ENCODE data around the gene PDE11A.
"Not testable (repeated sequence)": the region's sequence is repeated elsewhere in the genome, so short reads cannot be mapped to it uniquely, and the experiment has no call there.

The PDE11A gene

DNA sequence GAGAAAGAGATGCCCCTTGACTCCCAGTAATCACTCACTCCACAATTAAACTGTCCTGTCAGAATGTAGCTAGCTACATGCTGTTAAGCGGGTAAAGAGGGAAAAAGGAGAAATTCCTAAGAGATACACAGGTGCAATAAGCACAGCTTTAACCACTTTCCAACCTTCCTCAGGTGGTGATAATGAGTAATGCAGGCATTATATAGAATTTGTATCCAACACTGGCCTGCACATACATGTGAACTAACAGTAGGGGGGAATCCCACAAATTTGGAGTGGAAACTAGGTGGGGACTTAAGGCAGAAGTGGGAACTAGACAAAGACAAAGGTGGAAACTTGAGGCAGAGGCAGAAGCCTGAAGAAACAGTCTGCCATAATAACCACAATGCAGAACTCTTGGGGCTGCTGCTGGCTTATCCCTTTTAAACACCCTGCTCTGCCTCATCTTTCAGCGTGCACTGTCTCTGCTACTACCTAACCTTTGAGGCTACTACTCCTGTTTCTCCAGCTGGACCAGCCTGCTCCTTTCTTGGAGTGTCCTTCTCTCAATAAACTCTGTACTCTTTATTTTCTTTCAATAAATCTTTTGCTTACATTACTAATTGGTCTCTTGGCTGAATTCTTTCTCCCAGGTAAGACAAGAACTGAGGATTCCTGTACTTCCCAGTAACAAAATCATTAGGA is 259.7 kb downstream of the PDE11A start:
- DNase-seq: no peak

DNA sequence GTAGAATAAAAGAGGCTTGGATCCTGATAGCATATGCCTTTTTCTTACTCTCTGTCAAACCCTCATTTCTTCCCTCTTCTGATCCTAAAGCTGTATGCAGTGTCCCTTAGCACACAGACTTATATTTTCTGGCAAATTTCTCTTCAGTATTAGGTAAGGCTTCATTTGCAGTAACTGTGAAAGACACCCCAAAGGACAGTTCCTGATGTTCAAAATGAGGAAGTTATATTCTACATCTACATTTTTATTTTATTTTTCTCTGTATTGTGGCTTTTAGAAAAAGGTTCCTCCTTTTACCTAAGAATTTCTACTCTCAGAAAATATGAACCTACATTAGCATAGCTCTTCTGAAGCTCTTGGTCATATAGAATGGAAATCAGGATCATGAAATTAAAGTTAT is 261.7 kb downstream of the PDE11A start:
- DNase-seq: no peak

DNA sequence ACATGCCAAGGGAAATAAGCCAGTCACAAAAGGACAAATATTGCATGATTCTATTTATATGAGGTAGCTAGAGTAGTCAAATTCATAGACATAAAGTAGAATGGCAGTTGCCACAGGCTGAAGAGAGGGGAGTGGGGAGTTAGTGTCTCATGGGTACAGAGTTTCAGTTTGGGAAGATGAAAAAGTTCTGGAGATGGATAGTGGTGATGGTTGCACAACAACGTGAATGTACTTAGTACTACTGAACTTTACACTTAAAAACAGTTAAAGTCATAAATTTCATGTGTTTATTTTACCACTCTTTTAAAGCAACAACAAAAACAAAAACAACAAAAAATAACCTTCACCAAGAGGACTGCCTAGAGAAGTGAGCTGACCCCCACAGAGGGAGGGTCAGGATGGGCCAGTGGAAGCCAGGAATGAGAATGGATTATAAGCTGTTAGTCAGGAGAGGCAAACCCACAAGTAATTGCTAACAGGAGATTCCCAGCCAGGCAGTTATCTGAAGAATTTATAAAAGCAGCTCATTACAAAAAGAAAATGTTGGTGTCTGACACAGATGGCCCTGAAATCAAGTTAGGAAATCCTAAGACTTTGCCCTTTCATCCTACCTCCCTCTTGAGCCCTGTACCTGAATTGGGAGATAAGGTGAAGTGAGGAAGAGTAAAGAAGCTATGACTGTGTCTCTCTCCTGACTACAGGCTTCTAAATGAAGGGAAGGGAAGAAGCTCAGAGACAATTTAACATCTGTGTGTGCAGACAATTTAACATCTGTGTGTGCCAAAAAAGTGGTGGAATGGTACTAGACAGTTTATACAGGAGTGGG is 263.4 kb downstream of the PDE11A start:
- DNase-seq: no peak

DNA sequence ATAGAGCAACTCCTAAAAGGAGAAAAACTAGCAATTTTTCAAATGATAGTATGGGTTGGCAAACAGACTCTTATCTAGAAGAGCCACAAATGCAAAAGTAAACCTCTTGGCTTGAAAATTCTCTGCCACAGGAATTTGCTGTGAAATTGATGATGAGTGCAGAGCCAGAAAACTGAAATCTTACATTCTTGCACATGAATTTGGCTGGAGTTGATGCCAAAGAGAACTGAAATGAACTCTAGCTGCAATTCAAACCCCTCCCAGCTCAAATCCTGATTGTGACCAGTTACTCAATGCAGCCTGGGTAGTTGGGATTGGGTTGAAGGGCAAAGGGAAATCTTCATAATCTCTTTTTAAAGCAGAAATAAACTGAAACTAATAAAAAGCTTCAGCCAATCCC is 266.6 kb downstream of the PDE11A start:
- DNase-seq: no peak

DNA sequence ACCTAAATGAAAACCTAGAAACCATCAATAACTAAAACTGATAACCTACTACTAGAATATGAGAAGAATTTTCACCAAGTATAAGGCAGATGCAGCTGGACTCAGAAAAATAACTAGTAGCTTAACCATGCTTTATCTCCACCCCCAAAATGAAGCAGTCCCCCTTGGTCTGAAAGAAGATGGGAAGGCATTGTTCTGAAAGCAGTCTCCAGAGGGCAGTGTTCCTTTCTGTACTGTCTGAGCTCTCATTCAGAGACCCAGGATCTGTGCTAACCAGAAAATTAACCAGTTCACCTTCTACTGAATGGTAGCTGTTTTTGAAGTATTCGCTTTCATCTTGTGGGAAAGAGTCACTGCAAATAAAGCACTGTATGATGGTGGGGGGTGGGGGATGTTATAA is 273.0 kb downstream of the PDE11A start:
- no peak for DNase-seq

DNA sequence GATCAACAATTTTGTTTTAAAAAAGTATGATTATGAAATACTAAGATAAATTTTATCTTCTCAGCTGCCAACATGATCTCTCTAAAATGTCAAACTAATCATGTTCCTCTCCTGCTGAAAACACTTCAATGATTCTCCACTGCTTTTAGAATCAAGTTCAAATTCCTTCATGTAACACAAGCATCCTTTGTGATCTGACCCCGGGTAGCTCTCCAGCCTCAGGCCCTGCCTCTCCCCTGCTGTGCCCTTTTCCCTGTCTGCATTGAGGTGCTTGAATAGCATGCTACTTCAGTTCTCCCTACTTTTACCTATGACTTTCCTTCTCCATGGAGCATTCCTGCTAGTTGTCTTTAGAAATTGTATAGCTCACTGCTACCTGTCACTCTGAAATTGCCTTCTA is 274.8 kb downstream of the PDE11A start:
- no peak for DNase-seq

DNA sequence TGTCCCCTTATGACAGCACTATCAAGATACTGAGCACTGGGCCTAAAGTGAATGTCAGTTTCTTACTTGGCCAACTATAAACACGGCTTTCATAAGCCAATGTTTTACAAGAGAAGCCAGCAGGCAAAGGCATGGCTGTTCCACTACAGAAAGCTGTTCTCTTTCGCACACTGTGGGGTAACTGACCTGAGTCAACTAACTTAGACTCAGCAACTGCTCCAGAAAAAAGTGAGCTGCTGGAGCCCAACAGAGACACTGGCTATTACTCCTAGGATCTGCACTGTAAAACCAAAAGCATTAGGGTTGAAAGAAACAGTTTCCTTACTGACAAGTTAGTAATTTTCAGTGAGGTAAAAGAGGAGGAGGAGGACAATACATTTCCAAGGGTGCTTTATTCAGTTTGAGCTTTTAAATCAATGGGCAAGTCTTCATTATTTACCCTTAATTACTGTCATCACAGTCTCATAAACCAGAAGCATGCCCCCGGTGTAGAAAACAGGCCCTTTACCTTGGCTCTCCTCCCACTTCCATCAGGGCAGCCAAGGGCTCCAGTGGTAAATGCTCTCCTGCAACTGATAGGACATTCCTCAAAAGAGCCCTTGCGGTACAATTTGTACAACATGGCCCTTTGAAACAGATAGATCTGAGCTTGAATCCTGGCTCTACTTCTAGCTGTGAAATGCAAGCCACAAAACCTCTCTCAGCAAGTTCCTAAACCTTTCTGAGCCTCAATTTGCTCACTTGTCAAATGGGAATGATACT is 275.7 kb downstream of the PDE11A start:
- DNase-seq: no peak

DNA sequence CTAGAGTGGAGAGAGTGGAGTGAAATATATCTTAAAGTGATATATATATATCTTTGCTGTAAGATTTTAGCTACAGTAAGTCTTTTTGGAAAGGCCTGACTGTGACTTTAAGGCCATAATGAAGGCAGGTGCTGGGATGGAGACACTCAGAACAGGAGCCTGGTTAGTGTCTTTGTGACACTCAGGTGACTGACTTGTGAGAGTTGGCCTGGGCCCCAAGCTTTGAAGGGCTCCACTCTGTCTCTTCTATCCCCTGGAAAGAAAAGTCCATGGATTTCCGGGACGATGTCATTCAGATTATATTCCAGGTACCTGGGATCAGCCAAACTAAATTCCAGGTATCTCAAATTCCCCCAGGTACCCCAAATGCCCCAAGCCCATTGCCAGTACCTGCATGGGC is 276.6 kb downstream of the PDE11A start:
- DNase-seq: no peak

DNA sequence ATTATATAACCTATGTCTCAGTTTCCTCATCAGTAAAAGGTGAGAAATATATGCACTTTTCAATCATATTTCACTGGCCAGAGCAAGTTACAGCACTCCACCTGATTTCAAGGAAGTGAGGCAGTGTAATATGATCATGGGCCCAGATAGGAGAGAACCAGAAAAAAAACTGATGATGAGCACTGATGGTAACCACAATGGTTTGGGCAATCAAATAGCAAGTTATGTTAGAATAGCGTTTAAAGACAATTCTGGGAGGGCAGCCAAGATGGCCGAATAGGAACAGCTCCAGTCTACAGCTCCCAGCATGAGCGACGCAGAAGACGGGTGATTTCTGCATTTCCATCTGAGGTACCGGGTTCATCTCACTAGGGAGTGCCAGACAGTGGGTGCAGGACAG is 287.4 kb downstream of the PDE11A start:
- DNase-seq: not testable (repeated sequence)

DNA sequence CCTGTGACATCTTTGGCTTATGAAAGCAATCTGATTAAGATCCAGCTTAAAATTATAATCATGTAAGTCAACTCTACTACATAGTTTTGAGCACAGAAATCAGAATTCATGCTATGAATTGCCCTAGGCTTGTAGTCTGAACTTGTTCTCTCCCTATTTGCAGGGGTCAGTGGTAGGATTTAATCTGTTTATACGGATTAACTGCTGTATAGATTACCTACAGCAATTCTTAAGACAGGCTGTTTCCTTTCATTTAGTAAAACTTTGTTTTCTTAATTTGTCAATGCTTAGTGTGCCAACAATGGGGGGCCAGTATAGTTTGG is 287.9 kb downstream of the PDE11A start:
- DNase-seq: no peak

DNA sequence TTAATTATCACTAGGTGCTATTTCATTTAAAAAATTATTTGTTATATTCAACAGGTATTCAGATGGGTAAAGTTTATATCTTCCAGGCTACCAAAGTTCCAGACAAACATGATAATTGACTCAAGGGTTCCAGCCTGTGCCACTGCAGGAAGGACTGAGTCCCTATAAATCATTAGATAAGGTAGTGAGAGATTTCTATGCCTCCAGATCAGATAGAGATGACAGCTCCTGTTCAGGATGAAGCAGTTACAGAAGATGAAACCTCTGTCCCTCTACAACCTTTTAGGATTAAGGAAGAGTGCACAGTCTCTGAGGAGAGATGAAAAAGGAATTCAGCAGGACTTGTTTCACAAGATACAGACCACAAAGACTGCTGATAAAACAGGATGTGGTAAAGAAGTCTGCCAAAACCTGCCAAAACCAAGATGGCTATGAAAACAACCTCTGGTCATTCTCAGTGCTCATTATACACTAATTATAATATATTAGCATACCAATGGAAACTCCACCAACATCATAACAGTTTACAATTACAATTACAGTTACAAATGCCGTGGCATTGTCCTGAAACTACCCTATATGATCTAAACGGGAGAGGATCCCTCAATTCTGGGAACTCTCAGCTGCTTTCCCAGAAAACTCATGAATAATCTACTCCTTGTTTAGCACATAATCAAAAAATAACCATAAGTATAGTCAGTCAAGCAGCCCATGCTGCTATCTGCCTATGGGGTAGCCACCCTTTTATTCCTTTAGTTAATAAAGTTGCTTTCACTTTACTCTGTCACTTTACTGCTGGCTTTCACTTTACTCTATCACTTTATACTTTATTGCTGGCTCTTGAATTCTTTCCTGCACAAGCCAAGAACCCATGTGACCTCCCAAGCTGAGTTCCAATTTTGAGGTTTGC is 288.5 kb downstream of the PDE11A start:
- DNase-seq: no peak

DNA sequence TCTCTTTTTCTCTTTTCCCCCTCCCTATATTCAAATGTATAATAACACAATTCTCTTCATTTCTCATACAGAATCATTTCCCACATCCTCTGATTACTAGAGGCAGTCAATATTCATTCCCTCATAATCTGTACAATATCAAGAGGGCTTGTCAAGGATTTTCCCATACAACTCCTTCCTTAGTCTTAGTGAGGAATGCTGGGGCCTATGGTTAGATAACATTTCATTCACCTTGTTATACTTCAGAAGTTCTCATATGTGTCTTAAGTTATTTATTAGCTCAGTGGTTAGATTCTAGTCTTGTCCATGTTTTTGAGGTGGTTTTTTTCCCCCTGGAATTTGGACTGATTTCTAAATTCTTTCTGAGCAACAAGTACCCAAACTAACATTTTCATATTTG is 289.5 kb downstream of the PDE11A start:
- DNase-seq: no peak

DNA sequence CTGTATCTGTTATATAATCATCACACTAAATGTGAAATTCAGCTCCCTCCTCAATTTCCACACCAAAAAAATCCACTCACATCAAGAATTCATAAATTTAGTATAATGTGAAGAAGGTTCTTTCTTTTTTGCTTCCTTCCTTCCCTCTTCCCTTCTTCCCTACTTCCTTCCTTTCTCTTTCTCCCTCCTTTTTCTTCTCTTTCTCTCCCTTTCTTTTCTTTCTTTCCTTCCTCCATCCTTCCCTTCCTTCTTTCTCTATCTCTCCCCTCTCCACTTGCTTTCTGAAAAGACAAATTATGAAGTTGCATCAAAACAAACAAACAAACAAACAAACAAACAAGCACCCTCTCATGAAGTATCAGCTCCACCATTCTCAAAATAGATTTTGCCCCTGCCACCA is 290.0 kb downstream of the PDE11A start:
- DNase-seq: no peak

DNA sequence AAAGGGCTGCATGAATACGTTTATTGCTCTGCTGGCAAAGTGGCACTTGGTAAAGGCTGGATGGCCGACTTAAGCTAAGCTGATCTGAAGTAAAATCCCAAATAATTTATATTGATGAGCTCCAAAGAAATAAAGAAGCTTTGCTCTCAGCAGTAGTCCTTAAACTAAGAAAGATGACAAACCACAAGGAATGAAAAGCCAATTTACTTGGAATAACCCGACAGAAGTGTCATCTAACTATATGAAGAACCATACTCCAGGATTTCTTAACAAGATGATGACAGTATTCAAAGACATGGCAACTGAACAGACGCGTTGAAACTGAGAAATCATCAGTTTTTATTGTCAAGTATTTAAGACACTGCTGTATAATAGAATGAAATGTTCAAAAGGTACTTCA is 294.1 kb downstream of the PDE11A start:
- no peak for DNase-seq

DNA sequence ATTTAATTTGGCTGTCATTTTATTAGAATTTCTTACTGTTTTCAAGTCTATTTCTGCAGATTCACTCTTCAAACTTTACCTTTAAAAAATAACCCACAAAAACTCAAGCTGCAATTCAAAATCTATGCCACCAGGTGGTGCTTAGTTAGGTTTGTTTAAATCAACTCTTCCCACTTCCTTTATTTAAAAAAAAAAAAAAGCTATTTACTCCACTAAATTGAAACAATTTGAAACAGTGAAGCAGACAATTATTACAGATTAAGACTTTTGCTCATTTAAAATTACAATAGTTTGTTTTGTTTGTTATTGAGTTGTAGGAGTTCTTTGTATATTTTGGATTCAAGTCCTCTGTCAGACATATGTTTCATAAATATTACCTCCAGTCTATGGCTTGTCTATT is 300.0 kb downstream of the PDE11A start:
- DNase-seq: no peak

DNA sequence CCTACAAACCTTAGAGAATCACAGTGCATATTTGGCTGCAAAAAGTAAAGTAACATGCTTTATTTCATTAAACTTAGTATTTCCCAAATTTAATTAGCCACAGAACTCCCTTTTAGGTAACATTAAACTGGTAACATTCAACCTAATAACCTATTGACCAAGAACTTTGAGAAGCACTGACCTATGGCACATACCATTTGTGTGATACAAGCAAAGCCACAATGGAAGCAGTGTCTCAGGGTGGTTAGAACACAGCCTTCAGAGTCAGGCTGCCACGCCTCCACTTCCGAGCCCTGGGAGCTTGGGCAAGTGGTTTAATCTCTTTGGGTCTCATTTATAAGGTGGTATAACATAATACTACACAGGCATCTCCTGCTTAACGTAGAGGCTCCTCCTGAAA is 301.4 kb downstream of the PDE11A start:
- no peak for DNase-seq

DNA sequence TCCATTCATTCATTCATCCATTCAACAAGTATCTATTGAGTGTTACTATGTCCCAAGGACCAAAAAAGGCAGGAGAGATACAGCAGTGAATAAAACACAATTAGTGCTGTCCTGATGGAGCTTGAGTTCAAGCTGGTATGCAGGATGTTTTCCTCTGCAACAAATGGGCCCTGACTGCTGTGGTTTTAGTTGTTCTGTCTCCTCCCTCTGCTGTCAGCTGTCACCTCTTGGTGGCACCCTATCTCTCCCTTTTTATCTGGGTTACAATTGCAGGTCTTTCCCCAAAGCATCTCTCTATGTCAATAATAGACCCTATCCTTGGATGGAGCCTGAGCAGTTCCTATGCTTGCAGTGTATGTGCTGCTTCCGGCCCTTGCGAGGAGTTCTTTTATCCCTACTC is 304.8 kb downstream of the PDE11A start:
- DNase-seq: no peak

DNA sequence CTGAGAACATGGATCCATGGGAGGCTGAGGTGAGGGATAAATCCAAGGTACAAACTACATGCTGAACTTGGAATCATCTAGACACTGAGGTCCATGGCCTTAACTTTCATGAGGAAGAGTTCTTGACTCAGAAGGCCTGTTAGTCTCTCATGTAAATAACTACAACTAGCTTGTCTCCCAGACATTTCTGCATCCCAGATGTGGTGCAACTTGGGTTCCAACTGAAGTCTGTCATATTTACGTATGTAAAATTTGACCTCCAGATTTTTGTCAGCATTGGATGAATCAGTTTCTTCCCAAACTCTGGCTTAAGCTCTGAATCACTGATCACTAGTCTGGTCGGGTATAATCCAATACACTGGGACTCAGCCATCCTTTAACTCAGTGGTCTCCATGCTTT is 306.9 kb downstream of the PDE11A start:
- no peak for DNase-seq

DNA sequence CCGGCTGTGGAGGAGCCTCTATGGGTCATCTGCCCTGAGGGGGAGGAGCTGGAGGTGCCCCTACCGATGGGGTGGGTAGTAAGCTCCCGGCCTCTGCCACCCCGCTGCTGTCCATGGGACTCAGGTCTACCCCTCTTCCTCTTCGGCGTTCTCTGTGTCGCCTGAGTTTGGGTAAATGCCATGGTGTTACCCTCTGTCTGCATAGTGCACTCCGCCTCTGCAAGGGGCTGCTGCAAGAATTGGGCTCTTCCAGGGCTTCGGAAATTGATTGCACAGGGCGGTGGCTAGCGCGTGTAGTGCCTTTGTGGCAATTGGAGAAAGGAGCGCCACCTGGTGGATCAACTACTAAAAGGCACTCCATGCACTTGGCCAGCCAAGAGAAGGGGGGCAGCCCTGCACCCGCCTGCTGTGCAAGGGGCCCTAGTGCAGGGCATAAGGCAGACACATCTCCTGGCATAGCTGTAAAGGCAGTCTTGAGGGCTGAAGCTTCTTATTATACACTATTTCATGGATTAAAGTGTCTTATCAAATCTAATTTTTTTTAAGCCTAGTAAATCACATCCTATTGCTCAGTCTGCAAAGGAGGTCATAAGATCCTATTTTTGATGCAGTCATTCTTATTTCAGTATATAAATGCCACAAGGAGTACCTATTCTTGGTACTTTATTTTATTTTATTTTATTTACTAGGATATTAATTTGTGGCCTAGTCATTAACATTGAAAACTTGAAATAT is 308.9 kb downstream of the PDE11A start:
- peak; percentile 77 for DNase-seq

DNA sequence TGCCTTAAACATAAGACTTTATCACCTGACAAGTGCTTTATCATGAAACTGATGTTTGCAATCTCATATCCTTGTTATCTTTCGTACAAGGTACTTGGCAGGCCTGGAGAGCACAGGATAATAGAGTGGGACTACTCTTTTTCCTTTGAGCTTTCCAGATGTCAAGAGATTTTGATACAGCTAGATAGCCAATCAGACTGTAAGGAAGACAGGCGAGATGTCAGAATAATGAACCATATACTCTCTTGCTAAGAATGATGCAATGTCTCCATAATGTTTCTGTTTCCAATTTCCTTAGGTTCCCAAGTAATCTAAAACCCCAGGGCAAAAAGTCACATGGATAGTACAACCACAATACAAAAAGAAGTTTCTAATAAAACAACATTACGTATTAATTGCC is 313.1 kb downstream of the PDE11A start:
- DNase-seq: no peak

DNA sequence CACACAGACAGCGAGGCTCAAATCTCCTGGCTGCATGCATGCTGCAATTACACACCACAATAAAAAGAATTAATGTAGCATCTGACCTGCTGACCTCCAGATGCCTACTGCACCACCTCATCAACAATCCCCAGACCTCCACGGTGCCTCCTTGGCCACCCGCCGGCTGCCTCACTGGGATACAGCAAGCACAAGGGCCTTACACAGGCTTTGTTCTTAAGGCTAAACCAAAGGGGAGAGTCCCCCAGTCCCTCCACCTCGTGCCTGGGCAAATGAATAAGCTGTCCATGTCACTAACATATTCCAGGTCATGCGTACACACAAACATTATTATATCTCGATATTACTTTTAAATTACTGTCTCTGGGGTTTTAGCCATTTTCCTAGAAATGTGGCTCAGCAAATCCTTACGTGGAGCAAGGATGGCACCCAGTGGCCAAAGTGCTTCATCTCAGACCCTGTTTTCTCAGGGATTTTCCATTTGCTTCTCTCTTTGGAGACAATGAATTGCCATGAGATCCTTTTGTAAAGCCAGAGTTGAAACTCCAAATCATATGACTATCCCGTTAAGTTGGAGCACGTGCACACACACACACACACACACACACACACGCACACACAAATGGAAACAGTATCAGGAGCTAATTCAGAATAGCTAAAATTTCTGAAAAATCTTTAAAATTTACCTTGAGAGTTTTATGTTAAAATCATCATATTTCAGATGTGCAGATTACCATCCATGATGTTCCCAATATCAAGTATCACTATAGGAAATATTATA is 313.8 kb downstream of the PDE11A start:
- DNase-seq: no peak
